ENCODE measurements around the gene LARGE1.

LARGE1 gene

GRCh38 chr22:33909911-33910310 is 10.4 kb downstream of the LARGE1 start:
- DNase-seq, result no peak

GRCh38 chr22:33909075-33909458 is 11.2 kb downstream of the LARGE1 start:
- DNase-seq, result no peak

GRCh38 chr22:33908171-33909074 is 11.9 kb downstream of the LARGE1 start:
- DNase-seq, result no peak

GRCh38 chr22:33906954-33907353 is 13.3 kb downstream of the LARGE1 start:
- DNase-seq, result no peak

- no peak for DNase-seq
These were observed 13.8 kb downstream of the LARGE1 start for GRCh38 chr22:33906475-33906874.

GRCh38 chr22:33903012-33903411 is 17.3 kb downstream of the LARGE1 start:
- no peak for DNase-seq

GRCh38 chr22:33902073-33902472 is 18.2 kb downstream of the LARGE1 start:
- no peak for DNase-seq

- DNase-seq, result no peak
These were observed 22.2 kb downstream of the LARGE1 start for GRCh38 chr22:33898121-33898520.

- no peak for DNase-seq
These were observed 22.8 kb downstream of the LARGE1 start for GRCh38 chr22:33897448-33897835.

GRCh38 chr22:33896575-33897447 is 23.5 kb downstream of the LARGE1 start:
- DNase-seq, result no peak

- no peak for DNase-seq
These were observed 24.1 kb downstream of the LARGE1 start for GRCh38 chr22:33896154-33896553.

- DNase-seq, result no peak
These were observed 24.8 kb downstream of the LARGE1 start for GRCh38 chr22:33895444-33895843.

- DNase-seq, result no peak
These were observed 25.8 kb downstream of the LARGE1 start for GRCh38 chr22:33894515-33894914.

- no peak for DNase-seq
These were observed 26.2 kb downstream of the LARGE1 start for GRCh38 chr22:33894036-33894435.

- DNase-seq, result no peak
These were observed 26.8 kb downstream of the LARGE1 start for GRCh38 chr22:33893512-33893911.

- no peak for DNase-seq
These were observed 28.3 kb downstream of the LARGE1 start for GRCh38 chr22:33891992-33892391.

- DNase-seq, result no peak
These were observed 28.8 kb downstream of the LARGE1 start for GRCh38 chr22:33891455-33891854.

- no peak for DNase-seq
These were observed 30.5 kb downstream of the LARGE1 start for GRCh38 chr22:33889748-33890147.

- DNase-seq, result no peak
These were observed 31.5 kb downstream of the LARGE1 start for GRCh38 chr22:33888821-33889220.

- DNase-seq, result no peak
These were observed 33.1 kb downstream of the LARGE1 start for GRCh38 chr22:33887173-33887572.

GRCh38 chr22:33886696-33887095 is 33.6 kb downstream of the LARGE1 start:
- no peak for DNase-seq

GRCh38 chr22:33884829-33885228 is 35.4 kb downstream of the LARGE1 start:
- no peak for DNase-seq

GRCh38 chr22:33883961-33884808 is 36.1 kb downstream of the LARGE1 start:
- DNase-seq, result no peak
